ENCODE data around the gene MYO5B. TPM values are rescaled to one million over a fixed set of nuclear protein-coding genes. Genes with fewer than 3 reads are reported as not detected.

MYO5B gene
- total RNA-seq, 2 donors from 2014 or later = 128 to 139 TPM

GRCh38 chr18:49859725-49860124 is 335.2 kb downstream of the MYO5B start:
- ATAC-seq (peak; percentile 19), DNase-seq (peak in 1 of 2 donors; percentile 37)
- intact Hi-C loops (cut with DNase I, micrococcal nuclease) = loop anchor here (5.0 to 10.0 kb wide), 2 partner anchors 345 to 347 kb away; no protein-coding TSS in a partner anchor

- ATAC-seq (peak; percentile 83), DNase-seq (peak; percentile 78 to 82)
- intact Hi-C loops (cut with DNase I, micrococcal nuclease) = loop anchor here in 1 of 2 donors (5.0 kb wide), 1 partner anchor 347 kb away; no protein-coding TSS in a partner anchor
These were observed 336.0 kb downstream of the MYO5B start for GRCh38 chr18:49859021-49859359.

- intact Hi-C loops (cut with DNase I, micrococcal nuclease) = loop anchor here in 1 of 2 donors (5.0 kb wide), 1 partner anchor 346 kb away; no protein-coding TSS in a partner anchor
- DNase-seq (peak; percentile 58 to 75), ATAC-seq (peak; percentile 78)
These were observed 336.5 kb downstream of the MYO5B start for GRCh38 chr18:49858309-49859020.

GRCh38 chr18:49857708-49858107 is 337.2 kb downstream of the MYO5B start:
- intact Hi-C loops (cut with DNase I, micrococcal nuclease) = loop anchor here in 1 of 2 donors (5.0 kb wide), 1 partner anchor 345 kb away; no protein-coding TSS in a partner anchor
- ATAC-seq (no peak), DNase-seq (no peak)

GRCh38 chr18:49856496-49856895 is 338.5 kb downstream of the MYO5B start:
- ATAC-seq = no peak
- intact Hi-C loops (cut with DNase I, micrococcal nuclease) = loop anchor here in 1 of 2 donors (5.0 kb wide), 1 partner anchor 344 kb away; no protein-coding TSS in a partner anchor
- no peak for DNase-seq

- intact Hi-C loops (cut with DNase I, micrococcal nuclease) = loop anchor here in 1 of 2 donors (5.0 kb wide), 1 partner anchor 344 kb away; no protein-coding TSS in a partner anchor
- no peak for DNase-seq
- ATAC-seq = no peak
These were observed 339.1 kb downstream of the MYO5B start for GRCh38 chr18:49855711-49856415.

- DNase-seq = no peak
- intact Hi-C loops (cut with DNase I, micrococcal nuclease) = loop anchor here in 1 of 2 donors (5.0 kb wide), 1 partner anchor 342 kb away; no protein-coding TSS in a partner anchor
These were observed 340.3 kb downstream of the MYO5B start for GRCh38 chr18:49854681-49855080.

GRCh38 chr18:49853436-49853835 is 341.5 kb downstream of the MYO5B start:
- intact Hi-C loops (cut with DNase I, micrococcal nuclease) = no loop called here
- no peak for DNase-seq
- no peak for ATAC-seq

More at GRCh38 chr18:49854681-49855080, 340.3 kb downstream of the MYO5B start:
- no peak for ATAC-seq

- DNase-seq (no peak), ATAC-seq (no peak)
- intact Hi-C loops (cut with DNase I, micrococcal nuclease) = no loop called here
These were observed 341.9 kb downstream of the MYO5B start for GRCh38 chr18:49853011-49853410.

- intact Hi-C loops (cut with DNase I, micrococcal nuclease) = no loop called here
- DNase-seq = no peak
These were observed 343.3 kb downstream of the MYO5B start for GRCh38 chr18:49851624-49852023.

GRCh38 chr18:49850636-49851035 is 344.3 kb downstream of the MYO5B start:
- intact Hi-C loops (cut with DNase I, micrococcal nuclease) = no loop called here
- no peak for DNase-seq
- no peak for ATAC-seq

More at GRCh38 chr18:49851624-49852023, 343.3 kb downstream of the MYO5B start:
- ATAC-seq = no peak

GRCh38 chr18:49849331-49850217 is 345.4 kb downstream of the MYO5B start:
- DNase-seq (peak; percentile 87 to 97), ATAC-seq (peak; percentile 93)
- intact Hi-C loops (cut with DNase I, micrococcal nuclease) = no loop called here

- intact Hi-C loops (cut with DNase I, micrococcal nuclease) = no loop called here
- ATAC-seq (no peak), DNase-seq (no peak)
These were observed 346.8 kb downstream of the MYO5B start for GRCh38 chr18:49848115-49848514.

GRCh38 chr18:49847524-49847923 is 347.4 kb downstream of the MYO5B start:
- intact Hi-C loops (cut with DNase I, micrococcal nuclease) = no loop called here
- no peak for DNase-seq

GRCh38 chr18:49846718-49847470 is 348.1 kb downstream of the MYO5B start:
- no peak for ATAC-seq
- DNase-seq = no peak
- intact Hi-C loops (cut with DNase I, micrococcal nuclease) = no loop called here

More at GRCh38 chr18:49847524-49847923, 347.4 kb downstream of the MYO5B start:
- ATAC-seq = no peak

- intact Hi-C loops (cut with DNase I, micrococcal nuclease) = no loop called here
- DNase-seq = no peak
- ATAC-seq = peak; percentile 28
These were observed 348.6 kb downstream of the MYO5B start for GRCh38 chr18:49846361-49846662.

- ATAC-seq (no peak), DNase-seq (no peak)
- intact Hi-C loops (cut with DNase I, micrococcal nuclease) = no loop called here
These were observed 349.2 kb downstream of the MYO5B start for GRCh38 chr18:49845629-49846360.

- DNase-seq (no peak), ATAC-seq (no peak)
- intact Hi-C loops (cut with DNase I, micrococcal nuclease) = no loop called here
These were observed 350.0 kb downstream of the MYO5B start for GRCh38 chr18:49844903-49845302.

All from left colon (tissue), 2 donors.